ENCODE data around the gene CADM1.

- TF ChIP-seq CTCF (IDR thresholded peaks at IDR 0.05; ENCODE audit: low read length) (no peak), EZH2 (optimal IDR thresholded peaks at IDR 0.05; ENCODE audit: low read depth, low read length) (no peak), EZH2phosphoT487 (IDR thresholded peaks at IDR 0.05; ENCODE audit: low read length) (no peak)
Observed at GRCh38 chr11:115501502-115501892, 2.7 kb downstream of the CADM1 start.
